Fibroblast of villous mesenchyme (primary cell): ENCODE measurements around the gene C3orf70. TPM values are rescaled to one million over a fixed set of nuclear protein-coding genes. Genes with fewer than 3 reads are reported as not detected.
"Not testable (repeated sequence)": the region's sequence is repeated elsewhere in the genome, so short reads cannot be mapped to it uniquely, and the experiment has no call there.

Experiments
- DNase-seq: peaks from one replicate; pipeline ENCODE4 v3.0.0-alpha.2; 2010; ENCODE audit warnings: low read depth
- H3K4me3 ChIP-seq: 2 replicates; pipeline ENCODE4 v1.5.1; 2011; ENCODE audit warnings: low read depth, mild to moderate bottlenecking, low read length
- total RNA-seq: library from RNA; depleted of rRNA; stranded (reverse); fragments of >200 nt; gene quantifications from 2 replicates; pipeline ENCODE4 v1.2.3, GENCODE V29; 2012
- TF ChIP-seq, protein P1 (sequence below): IDR thresholded peaks from 2 replicates; pipeline ENCODE4 v1.5.1; 2012; ENCODE audit warnings: low read depth, mild to moderate bottlenecking, low read length; ENCODE audit not compliant: insufficient read depth

The C3orf70 gene
- total RNA-seq, 1 donor: 2.2 TPM

GRCh38 chr3:185131602-185132256 is 21.1 kb downstream of the C3orf70 start:
- TF ChIP-seq, protein P1, sequence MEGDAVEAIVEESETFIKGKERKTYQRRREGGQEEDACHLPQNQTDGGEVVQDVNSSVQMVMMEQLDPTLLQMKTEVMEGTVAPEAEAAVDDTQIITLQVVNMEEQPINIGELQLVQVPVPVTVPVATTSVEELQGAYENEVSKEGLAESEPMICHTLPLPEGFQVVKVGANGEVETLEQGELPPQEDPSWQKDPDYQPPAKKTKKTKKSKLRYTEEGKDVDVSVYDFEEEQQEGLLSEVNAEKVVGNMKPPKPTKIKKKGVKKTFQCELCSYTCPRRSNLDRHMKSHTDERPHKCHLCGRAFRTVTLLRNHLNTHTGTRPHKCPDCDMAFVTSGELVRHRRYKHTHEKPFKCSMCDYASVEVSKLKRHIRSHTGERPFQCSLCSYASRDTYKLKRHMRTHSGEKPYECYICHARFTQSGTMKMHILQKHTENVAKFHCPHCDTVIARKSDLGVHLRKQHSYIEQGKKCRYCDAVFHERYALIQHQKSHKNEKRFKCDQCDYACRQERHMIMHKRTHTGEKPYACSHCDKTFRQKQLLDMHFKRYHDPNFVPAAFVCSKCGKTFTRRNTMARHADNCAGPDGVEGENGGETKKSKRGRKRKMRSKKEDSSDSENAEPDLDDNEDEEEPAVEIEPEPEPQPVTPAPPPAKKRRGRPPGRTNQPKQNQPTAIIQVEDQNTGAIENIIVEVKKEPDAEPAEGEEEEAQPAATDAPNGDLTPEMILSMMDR: no peak
- H3K4me3 ChIP-seq: no peak overlapping the region
- no peak for DNase-seq

GRCh38 chr3:185129083-185129482 is 23.8 kb downstream of the C3orf70 start:
- H3K4me3 ChIP-seq: no peak overlapping the region
- no peak for DNase-seq
- TF ChIP-seq, protein P1: no peak

- no peak for DNase-seq
- TF ChIP-seq, protein P1: no peak
- no peak overlapping the region for H3K4me3 ChIP-seq
Measured at GRCh38 chr3:185126201-185126600, 26.7 kb downstream of the C3orf70 start.

DNA sequence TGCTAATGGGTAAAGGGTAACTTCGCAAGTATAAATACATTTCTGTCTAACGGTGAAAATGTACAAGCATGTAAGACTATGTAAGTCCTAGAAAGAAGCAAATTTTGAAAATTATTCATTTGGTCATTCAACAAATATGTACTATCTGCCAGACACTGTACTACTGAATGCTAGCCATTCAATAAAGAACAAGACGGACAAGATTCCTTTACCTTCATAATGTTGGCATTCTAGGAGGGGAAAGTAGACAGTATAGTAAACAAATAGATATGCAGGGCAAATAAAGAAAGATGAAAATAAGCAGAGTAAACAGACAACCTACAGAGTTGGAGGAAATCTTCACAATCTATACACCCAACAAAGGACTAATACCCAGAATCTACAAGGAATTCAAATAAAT is 32.7 kb downstream of the C3orf70 start:
- DNase-seq: no peak
- H3K4me3 ChIP-seq: no peak overlapping the region
- TF ChIP-seq, protein P1: no peak

DNA sequence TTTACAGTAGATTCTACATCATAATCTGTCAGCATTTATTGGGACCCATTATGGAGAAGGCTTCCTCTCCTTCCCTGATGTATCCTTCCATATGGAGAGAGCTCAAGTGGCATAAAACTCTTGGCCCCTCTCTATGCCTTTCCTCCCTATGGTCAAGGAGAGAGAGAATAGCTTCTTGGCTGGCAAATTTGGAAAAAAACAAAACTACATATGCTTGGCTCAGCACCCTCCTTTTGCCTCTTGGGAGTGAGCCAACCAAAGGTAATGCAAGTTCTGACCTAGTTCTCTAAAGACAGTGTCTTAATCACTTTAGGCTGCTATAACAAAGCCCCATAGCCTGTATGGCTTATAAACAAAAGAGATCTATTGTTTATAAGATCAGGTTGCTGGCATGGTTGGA is 37.5 kb downstream of the C3orf70 start:
- TF ChIP-seq, protein P1: no peak
- no peak overlapping the region for H3K4me3 ChIP-seq

GRCh38 chr3:185114756-185115155 is 38.1 kb downstream of the C3orf70 start:
- TF ChIP-seq, protein P1: no peak
- DNase-seq: no peak
- no peak overlapping the region for H3K4me3 ChIP-seq

More for the DNA sequence above, 37.5 kb downstream of the C3orf70 start:
- DNase-seq: no peak

GRCh38 chr3:185112186-185112585 is 40.7 kb downstream of the C3orf70 start:
- TF ChIP-seq, protein P1: no peak

GRCh38 chr3:185109012-185109411 is 43.8 kb downstream of the C3orf70 start:
- DNase-seq, H3K4me3 ChIP-seq: not testable (repeated sequence)

More at GRCh38 chr3:185112186-185112585, 40.7 kb downstream of the C3orf70 start:
- no peak for DNase-seq
- no peak overlapping the region for H3K4me3 ChIP-seq

DNA sequence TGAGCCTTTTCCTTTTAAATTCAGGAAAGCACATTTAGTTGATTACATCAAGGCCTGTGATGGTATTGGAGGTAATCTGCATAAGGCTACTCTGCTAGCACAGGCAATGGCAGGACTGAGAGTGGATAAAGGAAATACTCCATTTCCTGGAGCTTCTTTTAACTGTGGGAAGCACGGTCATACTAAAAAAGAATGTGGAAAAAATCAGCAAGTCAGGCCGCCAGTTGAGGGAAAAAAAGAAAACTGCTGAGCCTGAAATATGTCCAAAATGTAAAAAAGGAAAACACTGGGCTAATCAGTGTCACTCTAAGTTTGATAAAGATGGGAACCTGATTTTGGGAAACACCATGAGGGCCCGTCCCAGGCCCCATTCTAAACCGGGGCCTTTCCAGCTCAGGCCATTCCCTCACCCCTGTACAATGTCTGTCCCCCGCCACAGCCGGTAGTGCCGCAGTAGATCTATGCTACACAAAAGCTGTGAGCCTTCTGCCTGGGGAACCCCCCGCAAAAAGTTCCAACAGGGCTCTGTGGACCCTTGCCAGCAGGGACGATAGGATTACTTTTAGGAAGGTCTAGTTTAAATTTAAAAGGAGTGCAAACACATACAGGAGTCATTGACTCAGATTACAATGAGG is 46.5 kb downstream of the C3orf70 start:
- not testable (repeated sequence) for DNase-seq, H3K4me3 ChIP-seq
